ENCODE measurements around the gene NSL1. TPM values are rescaled to one million over a fixed set of nuclear protein-coding genes. Genes with fewer than 3 reads are reported as not detected.

Gene NSL1
- total RNA-seq, 4 donors from 2014 or later: 18.3 to 57.5 (median 34.3) TPM

- Histone ChIP-seq H3K9me3 (no peaks in the 10 kb centered on the region), H3K27me3 (no peaks in the 10 kb centered on the region), H3K4me3 (peak overlapping the region; percentile 21), H3K36me3 (no peaks in the 10 kb centered on the region), H3K27ac (no peak overlapping the region), H3K4me1 (peaks cover 21% of the 10 kb centered on the region)
- WGBS: 44% methylated on average over 3 of the region's 3 CpGs
- DNase-seq (ENCODE audit: low spot score in 2 of 2): no peak
- TF ChIP-seq CTCF (IDR thresholded peaks at IDR 0.05) (no peak), POLR2A (IDR thresholded peaks at IDR 0.05) (no peak), POLR2AphosphoS5 (IDR thresholded peaks at IDR 0.05) (no peak), EP300 (IDR thresholded peaks at IDR 0.05) (no peak)
Observed at GRCh38 chr1:212752934-212753497, 38.6 kb downstream of the NSL1 start.

GRCh38 chr1:212752252-212752933 lies 39.2 kb downstream of the NSL1 start:
- no peaks in the 10 kb centered on the region for H3K36me3 ChIP-seq
- TF ChIP-seq CTCF (IDR thresholded peaks at IDR 0.05) (no peak), EP300 (IDR thresholded peaks at IDR 0.05) (no peak), POLR2AphosphoS5 (IDR thresholded peaks at IDR 0.05) (no peak), POLR2A (IDR thresholded peaks at IDR 0.05) (no peak)
- H3K4me3 ChIP-seq: peak overlapping the region; percentile 21
- H3K27ac ChIP-seq: no peak overlapping the region
- no peak for DNase-seq (ENCODE audit: low spot score in 2 of 2)
- peaks cover 21% of the 10 kb centered on the region for H3K4me1 ChIP-seq
- 57% methylated on average over 3 of the region's 3 CpGs for WGBS
- no peaks in the 10 kb centered on the region for H3K27me3 ChIP-seq
- H3K9me3 ChIP-seq: no peaks in the 10 kb centered on the region

- no peaks in the 10 kb centered on the region for H3K36me3 ChIP-seq
- peaks cover 21% of the 10 kb centered on the region for H3K4me1 ChIP-seq
- H3K27ac ChIP-seq: no peak overlapping the region
- DNase-seq (ENCODE audit: low spot score in 2 of 2): no peak
- WGBS: 36% methylated on average over 4 of the region's 4 CpGs
- H3K4me3 ChIP-seq: no peak overlapping the region
- TF ChIP-seq CTCF (IDR thresholded peaks at IDR 0.05): peak in 1 of 2 donors; percentile 66
- no peak for TF ChIP-seq POLR2A (IDR thresholded peaks at IDR 0.05)
- TF ChIP-seq EP300 (IDR thresholded peaks at IDR 0.05): no peak
- H3K27me3 ChIP-seq: no peaks in the 10 kb centered on the region
- H3K9me3 ChIP-seq: no peaks in the 10 kb centered on the region
Observed at GRCh38 chr1:212749821-212750535, 41.6 kb downstream of the NSL1 start.

- H3K27ac ChIP-seq: no peak overlapping the region
- H3K27me3 ChIP-seq: no peaks in the 10 kb centered on the region
- H3K4me3 ChIP-seq: no peak overlapping the region
- peaks cover 11% of the 10 kb centered on the region for H3K4me1 ChIP-seq
- TF ChIP-seq POLR2A (IDR thresholded peaks at IDR 0.05) (no peak), POLR2AphosphoS5 (IDR thresholded peaks at IDR 0.05) (no peak), CTCF (IDR thresholded peaks at IDR 0.05) (no peak), EP300 (IDR thresholded peaks at IDR 0.05) (no peak)
- no peaks in the 10 kb centered on the region for H3K9me3 ChIP-seq
- DNase-seq (ENCODE audit: low spot score in 2 of 2): no peak
- H3K36me3 ChIP-seq: no peaks in the 10 kb centered on the region
- WGBS: 93% methylated on average over 3 of the region's 3 CpGs
Observed at GRCh38 chr1:212746546-212746945, 45.0 kb downstream of the NSL1 start.

GRCh38 chr1:212745303-212745702 lies 46.3 kb downstream of the NSL1 start:
- H3K27me3 ChIP-seq: no peaks in the 10 kb centered on the region
- no peak for TF ChIP-seq POLR2A (IDR thresholded peaks at IDR 0.05)
- TF ChIP-seq POLR2AphosphoS5 (IDR thresholded peaks at IDR 0.05): no peak
- TF ChIP-seq EP300 (IDR thresholded peaks at IDR 0.05): no peak
- no peak for TF ChIP-seq CTCF (IDR thresholded peaks at IDR 0.05)
- H3K4me1 ChIP-seq: peaks cover 8% of the 10 kb centered on the region
- no peaks in the 10 kb centered on the region for H3K9me3 ChIP-seq
- H3K27ac ChIP-seq: no peak overlapping the region
- no peaks in the 10 kb centered on the region for H3K36me3 ChIP-seq
- DNase-seq (ENCODE audit: low spot score in 2 of 2): no peak
- no peak overlapping the region for H3K4me3 ChIP-seq

Data from suprapubic skin (tissue), 4 donors.